C4-2B (cell line): ENCODE results near the gene SNRNP200.

Experiments used
- ZFX ChIP-seq: fragments of 450-650 bp; IDR thresholded peaks from 2 replicates; pipeline ENCODE4 v1.6.1; 2017
- TF ChIP-seq, protein P1 (sequence below): fragments of 450-650 bp; conservative IDR thresholded peaks from 2 replicates; pipeline ENCODE4 v1.5.1; 2017; ENCODE audit warnings: mild to moderate bottlenecking

DNA sequence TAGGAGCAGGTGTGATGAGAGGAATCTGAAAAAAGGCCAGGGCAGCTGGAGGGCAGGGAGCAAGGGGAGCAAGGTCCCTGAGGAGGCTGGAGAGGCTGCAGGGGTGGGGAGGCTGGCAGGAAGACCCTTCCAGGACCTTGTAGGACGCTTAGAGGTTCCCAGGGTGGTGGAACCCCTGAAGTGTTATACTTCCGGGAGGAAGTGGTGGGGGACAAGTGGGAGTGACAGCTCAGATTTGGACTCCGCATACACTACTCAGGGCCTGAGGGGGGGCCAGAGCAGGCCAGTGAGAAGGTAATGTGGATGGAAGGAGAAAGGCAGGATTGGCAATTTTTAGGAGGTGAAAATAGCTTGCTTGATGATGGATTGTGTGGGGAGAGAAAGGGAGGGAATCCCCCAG, 28.4 kb upstream of the SNRNP200 start:
- TF ChIP-seq, protein P1, sequence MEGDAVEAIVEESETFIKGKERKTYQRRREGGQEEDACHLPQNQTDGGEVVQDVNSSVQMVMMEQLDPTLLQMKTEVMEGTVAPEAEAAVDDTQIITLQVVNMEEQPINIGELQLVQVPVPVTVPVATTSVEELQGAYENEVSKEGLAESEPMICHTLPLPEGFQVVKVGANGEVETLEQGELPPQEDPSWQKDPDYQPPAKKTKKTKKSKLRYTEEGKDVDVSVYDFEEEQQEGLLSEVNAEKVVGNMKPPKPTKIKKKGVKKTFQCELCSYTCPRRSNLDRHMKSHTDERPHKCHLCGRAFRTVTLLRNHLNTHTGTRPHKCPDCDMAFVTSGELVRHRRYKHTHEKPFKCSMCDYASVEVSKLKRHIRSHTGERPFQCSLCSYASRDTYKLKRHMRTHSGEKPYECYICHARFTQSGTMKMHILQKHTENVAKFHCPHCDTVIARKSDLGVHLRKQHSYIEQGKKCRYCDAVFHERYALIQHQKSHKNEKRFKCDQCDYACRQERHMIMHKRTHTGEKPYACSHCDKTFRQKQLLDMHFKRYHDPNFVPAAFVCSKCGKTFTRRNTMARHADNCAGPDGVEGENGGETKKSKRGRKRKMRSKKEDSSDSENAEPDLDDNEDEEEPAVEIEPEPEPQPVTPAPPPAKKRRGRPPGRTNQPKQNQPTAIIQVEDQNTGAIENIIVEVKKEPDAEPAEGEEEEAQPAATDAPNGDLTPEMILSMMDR, result no peak
- no peak for TF ChIP-seq ZFX
